Endometrium (tissue), 2 donors: ENCODE measurements around the gene ELP4.
A peak's percentile ranks its signal among the peaks of the same experiment; 100 is the strongest.
"Not testable (repeated sequence)": the region's sequence is repeated elsewhere in the genome, so short reads cannot be mapped to it uniquely, and the experiment has no call there.

Experiments
- FAIRE-seq: peaks from 2 replicates; lab custom pipeline; 2012; peaks lifted over from hg19 to GRCh38; lab: Jason Lieb, UNC
- donor health status: control.
- donor health status: control.

Gene ELP4

GRCh38 chr11:31646216-31646615, 136.6 kb downstream of the ELP4 start:
- FAIRE-seq, result no peak

DNA sequence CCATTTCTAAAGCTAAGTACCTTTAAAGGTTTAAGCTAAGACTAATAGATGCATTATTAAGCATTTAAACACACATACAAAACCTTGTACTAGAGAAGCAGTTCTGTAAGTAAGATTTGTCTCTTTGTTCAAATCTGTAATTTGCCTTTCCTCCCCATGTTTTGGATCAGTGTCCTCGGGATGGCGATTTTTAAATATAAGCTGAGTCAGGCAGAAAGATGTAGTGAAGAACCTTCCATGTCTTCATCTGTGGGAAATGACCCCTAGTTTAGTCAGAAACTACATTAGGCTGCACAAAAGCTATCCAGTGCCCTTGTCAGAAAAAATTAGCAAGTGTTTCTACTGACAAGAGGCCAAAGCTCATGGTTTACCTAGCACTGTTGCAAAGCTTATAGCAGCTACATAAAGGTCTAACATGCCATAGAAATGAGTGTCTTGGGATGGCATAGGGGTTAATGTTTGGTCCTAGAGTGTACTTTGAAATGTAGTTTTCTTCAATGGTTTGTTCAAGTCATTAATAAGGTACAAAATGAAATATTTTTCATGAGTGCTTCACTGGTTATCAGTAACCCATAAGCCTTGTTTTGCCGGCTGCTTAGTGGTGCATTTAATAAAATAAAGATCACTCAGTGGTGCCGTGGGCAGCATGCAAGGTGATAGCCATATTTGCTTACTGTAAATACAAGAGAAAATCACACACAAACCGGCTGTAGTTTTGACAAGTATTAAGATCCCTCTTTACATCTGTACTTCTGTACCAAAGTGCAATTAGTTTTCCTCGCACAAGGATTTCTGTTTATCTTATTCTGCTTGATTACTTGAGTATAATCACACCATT, 139.8 kb downstream of the ELP4 start:
- no peak for FAIRE-seq

- no peak for FAIRE-seq
These were observed 141.6 kb downstream of the ELP4 start for GRCh38 chr11:31651208-31651607.

DNA sequence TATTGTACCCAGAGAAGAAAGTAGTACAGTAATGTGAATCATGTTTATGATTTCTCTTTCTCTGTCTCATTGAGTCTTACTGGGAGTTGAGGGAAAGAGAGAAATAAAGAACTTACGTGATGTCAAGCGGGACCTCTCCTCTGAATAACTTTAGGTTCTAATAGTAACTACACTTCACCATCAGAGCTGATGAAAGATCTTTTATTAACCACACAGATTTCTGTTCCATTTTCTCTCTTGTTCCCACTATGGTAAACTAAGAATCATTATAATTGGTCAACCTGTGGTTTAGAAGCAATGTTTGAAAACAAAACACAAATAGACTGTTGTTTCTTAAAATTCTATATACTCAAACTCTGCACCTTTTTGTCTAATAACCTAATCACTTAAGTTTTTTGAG, 142.3 kb downstream of the ELP4 start:
- no peak for FAIRE-seq

- FAIRE-seq, result no peak
These were observed 143.0 kb downstream of the ELP4 start for GRCh38 chr11:31652528-31652927.

DNA sequence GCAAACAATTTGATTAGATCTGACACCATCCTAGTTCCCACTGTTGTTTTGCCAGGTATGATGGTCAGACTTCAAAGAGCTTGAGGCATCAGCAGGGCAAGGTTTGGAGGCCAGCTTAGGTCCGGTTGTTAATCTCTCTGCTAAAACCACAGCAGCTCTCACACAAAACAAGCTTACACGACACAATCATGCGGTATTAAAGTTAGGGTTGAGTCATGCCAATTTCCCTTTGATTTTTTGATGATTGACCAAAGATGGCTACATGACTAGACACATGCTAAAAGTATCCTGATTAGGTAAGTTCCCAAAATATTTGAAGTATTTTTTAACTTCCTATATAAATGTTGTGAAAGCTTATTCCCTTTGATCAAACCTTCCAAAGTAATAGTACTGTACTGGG, 145.9 kb downstream of the ELP4 start:
- FAIRE-seq, result no peak

- no peak for FAIRE-seq
These were observed 146.5 kb downstream of the ELP4 start for GRCh38 chr11:31656051-31656450.

GRCh38 chr11:31657091-31657490, 147.5 kb downstream of the ELP4 start:
- no peak for FAIRE-seq

- FAIRE-seq, result no peak
These were observed 154.6 kb downstream of the ELP4 start for GRCh38 chr11:31664129-31664528.

- FAIRE-seq, result no peak
These were observed 155.4 kb downstream of the ELP4 start for GRCh38 chr11:31664954-31665353.

DNA sequence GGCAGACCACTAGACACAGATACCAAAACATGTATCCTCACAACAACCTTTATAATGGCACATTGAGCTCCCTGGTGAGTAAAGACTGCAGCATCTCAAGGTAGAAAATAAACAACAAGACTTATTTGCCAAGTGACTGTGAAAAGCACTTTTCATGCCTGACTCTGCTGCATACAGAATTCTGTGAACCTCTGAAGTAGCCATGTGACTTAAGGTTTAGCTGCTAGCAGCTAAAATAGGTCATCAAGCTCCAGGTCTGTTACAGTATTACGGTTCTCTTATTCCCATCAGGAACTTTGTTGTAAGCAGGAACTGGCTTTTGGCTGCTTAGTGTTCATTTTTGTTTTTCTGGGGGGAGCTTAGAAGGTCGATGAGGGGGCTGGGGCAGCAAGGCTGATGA, 162.1 kb downstream of the ELP4 start:
- FAIRE-seq, result no peak

- FAIRE-seq, result not testable (repeated sequence)
These were observed 163.5 kb downstream of the ELP4 start for GRCh38 chr11:31673108-31673507.

DNA sequence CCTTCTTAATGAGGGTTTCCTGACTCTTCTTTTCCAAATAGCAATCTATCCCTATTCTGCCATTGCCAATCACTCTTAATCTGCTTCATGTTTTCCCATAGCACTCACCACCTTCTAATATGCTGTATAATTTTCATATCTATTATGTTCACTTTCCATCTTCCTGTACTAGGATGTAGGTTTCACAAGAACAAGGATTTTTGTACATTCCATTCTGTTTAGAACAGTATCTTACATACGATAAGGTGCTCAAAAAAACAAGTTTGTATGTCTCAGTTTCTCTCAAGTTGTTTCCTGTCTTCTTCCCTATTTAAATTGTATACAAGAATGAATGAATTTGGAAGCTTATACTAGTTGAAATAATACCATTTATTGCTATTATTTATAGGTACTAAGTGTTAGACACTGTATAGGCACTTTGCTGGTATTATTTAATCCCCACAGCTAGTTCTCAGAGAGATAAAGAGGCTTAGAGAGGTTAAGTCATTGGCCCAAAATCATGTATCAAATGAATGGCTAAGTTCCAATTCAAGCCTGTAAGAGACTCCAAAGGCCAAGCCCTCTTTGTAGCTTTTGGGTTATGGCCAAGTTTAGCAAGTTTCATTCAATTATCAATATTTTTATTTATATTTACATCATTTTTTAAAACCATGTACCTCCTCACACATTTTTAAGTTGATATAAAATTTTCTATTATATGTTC, 166.9 kb downstream of the ELP4 start:
- no peak for FAIRE-seq

DNA sequence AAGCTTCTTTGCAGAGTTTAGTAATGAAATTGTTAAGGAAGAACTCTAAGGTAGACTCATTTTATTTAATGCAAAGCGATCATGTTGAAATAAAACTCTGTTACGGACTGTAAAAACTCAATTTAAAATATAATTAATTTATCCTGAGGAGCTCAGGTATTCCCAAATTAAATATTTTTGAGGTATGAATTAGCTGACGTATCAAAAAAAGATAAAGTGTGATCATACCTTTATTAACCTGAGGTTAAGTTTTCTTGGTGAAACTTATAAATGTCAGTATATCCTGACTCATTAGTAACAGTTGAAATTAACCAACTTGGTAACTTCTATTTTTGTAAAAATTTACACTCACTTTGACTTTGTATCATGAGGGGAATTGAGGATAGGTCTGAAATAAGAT, 171.2 kb downstream of the ELP4 start:
- FAIRE-seq, result no peak

- FAIRE-seq, result no peak
These were observed 177.7 kb downstream of the ELP4 start for GRCh38 chr11:31687256-31687655.

GRCh38 chr11:31687861-31688260, 178.3 kb downstream of the ELP4 start:
- no peak for FAIRE-seq

DNA sequence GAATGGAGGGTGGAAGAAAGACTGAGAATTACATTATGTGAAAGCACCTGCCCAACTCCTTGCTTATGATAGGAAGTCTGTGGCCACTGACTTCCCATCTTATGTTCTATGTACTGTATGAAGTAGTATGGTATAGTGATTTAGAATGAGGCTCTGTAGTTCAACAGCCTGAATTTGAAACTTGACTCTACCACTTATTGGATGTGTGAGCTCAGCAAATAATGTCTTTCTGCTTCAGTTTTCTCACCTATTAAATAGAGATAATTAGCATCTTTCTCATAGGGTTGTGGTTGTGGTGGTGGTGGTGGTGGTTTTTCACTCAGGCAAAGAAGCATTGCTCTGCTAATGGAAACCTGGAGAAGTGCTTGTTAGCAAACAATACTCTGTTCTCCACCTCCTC, 180.0 kb downstream of the ELP4 start:
- FAIRE-seq, result no peak

GRCh38 chr11:31690041-31690440, 180.5 kb downstream of the ELP4 start:
- FAIRE-seq, result no peak

DNA sequence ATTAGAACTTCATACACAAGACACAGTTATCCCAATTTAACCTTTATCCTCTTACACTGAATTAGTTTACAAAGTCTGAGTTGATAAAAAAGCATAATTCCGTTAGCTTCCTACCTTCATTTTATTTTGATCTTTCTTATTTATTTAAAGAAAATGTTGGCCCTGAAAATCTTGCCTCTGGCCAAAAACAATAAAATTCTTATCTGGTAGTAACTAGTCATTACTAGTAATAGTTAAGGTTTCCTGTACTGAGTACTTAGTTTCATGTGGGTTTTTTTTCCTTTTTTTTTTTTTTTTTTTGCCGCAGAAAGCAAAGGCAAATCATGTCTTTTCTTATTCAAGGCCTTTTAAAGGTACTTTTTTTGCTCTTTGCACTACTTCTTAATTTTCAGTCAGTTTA, 180.9 kb downstream of the ELP4 start:
- no peak for FAIRE-seq

DNA sequence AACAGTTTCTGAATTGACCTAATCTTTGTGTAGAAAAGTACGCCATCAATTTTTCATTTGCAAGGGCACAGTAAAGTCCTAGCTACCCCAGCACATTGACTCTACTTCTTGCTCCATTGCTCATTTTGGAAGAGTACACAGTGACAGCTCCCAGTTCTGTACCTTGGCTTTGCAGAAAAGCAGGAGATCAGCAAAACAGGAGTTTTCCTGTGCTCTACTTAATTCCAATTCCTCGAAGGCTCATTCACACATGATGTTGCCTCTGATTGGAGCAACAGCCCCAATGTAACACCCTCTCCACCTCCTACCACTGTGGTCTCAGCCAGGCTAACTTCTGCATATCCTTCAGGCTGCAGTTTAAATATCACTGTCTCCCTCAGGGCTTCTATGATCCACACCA, 182.9 kb downstream of the ELP4 start:
- no peak for FAIRE-seq

DNA sequence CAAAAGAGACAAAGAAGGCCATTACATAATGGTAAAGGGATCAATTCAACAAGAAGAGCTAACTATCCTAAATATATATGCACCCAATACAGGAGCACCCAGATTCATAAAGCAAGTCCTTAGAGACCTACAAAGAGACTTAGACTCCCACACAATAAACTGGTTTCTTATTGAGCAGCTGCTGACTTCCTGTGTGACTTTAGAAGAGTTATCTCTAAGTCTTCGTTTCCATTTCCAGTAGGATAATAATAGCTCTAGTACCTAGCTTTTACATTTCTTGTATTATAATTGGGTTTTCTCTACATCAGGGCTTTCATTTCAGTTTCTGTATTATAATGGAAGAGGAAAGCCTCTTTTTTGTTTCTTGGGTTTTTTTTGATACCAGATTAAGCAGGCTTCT, 187.5 kb downstream of the ELP4 start:
- FAIRE-seq, result not testable (repeated sequence)

GRCh38 chr11:31699066-31699465, 189.5 kb downstream of the ELP4 start:
- no peak for FAIRE-seq

GRCh38 chr11:31702966-31703365, 193.4 kb downstream of the ELP4 start:
- no peak for FAIRE-seq

DNA sequence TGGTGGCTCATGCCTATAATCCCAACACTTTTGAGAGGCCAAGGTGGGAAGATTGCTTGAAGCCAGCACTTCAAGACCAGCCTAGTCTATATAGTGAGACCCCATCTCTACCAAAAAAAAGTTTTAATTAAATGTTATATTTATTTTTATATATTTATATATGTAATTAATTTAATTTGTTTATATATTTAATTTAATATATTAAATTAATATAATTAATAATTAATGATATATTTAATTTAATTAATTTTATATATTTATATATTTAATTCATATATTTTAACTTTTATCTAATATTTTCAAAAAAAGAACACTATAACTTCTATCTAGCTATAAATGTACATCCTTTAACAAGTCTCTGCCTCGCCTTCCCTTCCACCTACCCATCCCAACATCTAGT, 196.8 kb downstream of the ELP4 start:
- FAIRE-seq, result peak; percentile 62
